Measurements from ENCODE around the gene NFYC. TPM values are rescaled to one million over a fixed set of nuclear protein-coding genes. Genes with fewer than 3 reads are reported as not detected.

Gene NFYC
- total and polyA plus RNA-seq, 2 experiments from 2014 or later: 36.2 to 42.7 TPM

- Mint-ChIP-seq H3K4me3 (no peak overlapping the region), H3K27ac (no peak overlapping the region), H3K27me3 (ENCODE audit: insufficient read depth, low read depth, poor library complexity) (peaks cover 3% of the 10 kb centered on the region), H3K36me3 (ENCODE audit: low read depth) (peaks cover 78% of the 10 kb centered on the region), H3K4me1 (no peaks in the 10 kb centered on the region; the same call in 2 of the 3 replicates), H3K9me3 (no peaks in the 10 kb centered on the region)
- ATAC-seq (no peak), DNase-seq (ENCODE audit: low spot score) (no peak)
- TF ChIP-seq JUNB (IDR thresholded peaks at IDR 0.05; ENCODE audit: unreplicated experiment): no peak
- no peak for TF ChIP-seq NANOG (IDR thresholded peaks at IDR 0.05; ENCODE audit: borderline replicate concordance)
- TF ChIP-seq CREB1 (CRISPR knock-in tag; IDR thresholded peaks at IDR 0.05; ENCODE audit: low read depth): no peak
- TF ChIP-seq POLR2AphosphoS5 (IDR thresholded peaks at IDR 0.05; ENCODE audit: low read depth): no peak
- no peak for TF ChIP-seq EZH2phosphoT487 (IDR thresholded peaks at IDR 0.05; ENCODE audit: unreplicated experiment)
- no peak for TF ChIP-seq ZNF331 (CRISPR knock-in tag; IDR thresholded peaks at IDR 0.05; ENCODE audit: low read depth)
- TF ChIP-seq EZH2 (IDR thresholded peaks at IDR 0.05; ENCODE audit: low read depth, unreplicated experiment): no peak
- TF ChIP-seq ZNF114 (CRISPR knock-in tag; IDR thresholded peaks at IDR 0.05): no peak
- TF ChIP-seq, protein P1, sequence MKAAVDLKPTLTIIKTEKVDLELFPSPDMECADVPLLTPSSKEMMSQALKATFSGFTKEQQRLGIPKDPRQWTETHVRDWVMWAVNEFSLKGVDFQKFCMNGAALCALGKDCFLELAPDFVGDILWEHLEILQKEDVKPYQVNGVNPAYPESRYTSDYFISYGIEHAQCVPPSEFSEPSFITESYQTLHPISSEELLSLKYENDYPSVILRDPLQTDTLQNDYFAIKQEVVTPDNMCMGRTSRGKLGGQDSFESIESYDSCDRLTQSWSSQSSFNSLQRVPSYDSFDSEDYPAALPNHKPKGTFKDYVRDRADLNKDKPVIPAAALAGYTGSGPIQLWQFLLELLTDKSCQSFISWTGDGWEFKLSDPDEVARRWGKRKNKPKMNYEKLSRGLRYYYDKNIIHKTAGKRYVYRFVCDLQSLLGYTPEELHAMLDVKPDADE (IDR thresholded peaks at IDR 0.05): no peak
- TF ChIP-seq, protein P2, sequence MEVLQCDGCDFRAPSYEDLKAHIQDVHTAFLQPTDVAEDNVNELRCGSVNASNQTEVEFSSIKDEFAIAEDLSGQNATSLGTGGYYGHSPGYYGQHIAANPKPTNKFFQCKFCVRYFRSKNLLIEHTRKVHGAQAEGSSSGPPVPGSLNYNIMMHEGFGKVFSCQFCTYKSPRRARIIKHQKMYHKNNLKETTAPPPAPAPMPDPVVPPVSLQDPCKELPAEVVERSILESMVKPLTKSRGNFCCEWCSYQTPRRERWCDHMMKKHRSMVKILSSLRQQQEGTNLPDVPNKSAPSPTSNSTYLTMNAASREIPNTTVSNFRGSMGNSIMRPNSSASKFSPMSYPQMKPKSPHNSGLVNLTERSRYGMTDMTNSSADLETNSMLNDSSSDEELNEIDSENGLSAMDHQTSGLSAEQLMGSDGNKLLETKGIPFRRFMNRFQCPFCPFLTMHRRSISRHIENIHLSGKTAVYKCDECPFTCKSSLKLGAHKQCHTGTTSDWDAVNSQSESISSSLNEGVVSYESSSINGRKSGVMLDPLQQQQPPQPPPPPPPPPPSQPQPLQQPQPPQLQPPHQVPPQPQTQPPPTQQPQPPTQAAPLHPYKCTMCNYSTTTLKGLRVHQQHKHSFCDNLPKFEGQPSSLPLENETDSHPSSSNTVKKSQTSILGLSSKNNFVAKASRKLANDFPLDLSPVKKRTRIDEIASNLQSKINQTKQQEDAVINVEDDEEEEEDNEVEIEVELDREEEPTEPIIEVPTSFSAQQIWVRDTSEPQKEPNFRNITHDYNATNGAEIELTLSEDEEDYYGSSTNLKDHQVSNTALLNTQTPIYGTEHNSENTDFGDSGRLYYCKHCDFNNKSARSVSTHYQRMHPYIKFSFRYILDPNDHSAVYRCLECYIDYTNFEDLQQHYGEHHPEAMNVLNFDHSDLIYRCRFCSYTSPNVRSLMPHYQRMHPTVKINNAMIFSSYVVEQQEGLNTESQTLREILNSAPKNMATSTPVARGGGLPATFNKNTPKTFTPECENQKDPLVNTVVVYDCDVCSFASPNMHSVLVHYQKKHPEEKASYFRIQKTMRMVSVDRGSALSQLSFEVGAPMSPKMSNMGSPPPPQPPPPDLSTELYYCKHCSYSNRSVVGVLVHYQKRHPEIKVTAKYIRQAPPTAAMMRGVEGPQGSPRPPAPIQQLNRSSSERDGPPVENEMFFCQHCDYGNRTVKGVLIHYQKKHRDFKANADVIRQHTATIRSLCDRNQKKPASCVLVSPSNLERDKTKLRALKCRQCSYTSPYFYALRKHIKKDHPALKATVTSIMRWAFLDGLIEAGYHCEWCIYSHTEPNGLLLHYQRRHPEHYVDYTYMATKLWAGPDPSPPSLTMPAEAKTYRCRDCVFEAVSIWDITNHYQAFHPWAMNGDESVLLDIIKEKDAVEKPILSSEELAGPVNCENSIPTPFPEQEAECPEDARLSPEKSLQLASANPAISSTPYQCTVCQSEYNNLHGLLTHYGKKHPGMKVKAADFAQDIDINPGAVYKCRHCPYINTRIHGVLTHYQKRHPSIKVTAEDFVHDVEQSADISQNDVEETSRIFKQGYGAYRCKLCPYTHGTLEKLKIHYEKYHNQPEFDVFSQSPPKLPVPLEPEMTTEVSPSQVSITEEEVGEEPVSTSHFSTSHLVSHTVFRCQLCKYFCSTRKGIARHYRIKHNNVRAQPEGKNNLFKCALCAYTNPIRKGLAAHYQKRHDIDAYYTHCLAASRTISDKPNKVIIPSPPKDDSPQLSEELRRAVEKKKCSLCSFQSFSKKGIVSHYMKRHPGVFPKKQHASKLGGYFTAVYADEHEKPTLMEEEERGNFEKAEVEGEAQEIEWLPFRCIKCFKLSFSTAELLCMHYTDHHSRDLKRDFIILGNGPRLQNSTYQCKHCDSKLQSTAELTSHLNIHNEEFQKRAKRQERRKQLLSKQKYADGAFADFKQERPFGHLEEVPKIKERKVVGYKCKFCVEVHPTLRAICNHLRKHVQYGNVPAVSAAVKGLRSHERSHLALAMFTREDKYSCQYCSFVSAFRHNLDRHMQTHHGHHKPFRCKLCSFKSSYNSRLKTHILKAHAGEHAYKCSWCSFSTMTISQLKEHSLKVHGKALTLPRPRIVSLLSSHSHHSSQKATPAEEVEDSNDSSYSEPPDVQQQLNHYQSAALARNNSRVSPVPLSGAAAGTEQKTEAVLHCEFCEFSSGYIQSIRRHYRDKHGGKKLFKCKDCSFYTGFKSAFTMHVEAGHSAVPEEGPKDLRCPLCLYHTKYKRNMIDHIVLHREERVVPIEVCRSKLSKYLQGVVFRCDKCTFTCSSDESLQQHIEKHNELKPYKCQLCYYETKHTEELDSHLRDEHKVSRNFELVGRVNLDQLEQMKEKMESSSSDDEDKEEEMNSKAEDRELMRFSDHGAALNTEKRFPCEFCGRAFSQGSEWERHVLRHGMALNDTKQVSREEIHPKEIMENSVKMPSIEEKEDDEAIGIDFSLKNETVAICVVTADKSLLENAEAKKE (CRISPR knock-in tag; IDR thresholded peaks at IDR 0.05): no peak
- no peak for TF ChIP-seq CTCF (conservative IDR thresholded peaks at IDR 0.05; ENCODE audit: low read depth in 2 of 2)
- TF ChIP-seq REST (IDR thresholded peaks at IDR 0.05; ENCODE audit: unreplicated experiment): no peak
- TF ChIP-seq STAT1 (IDR thresholded peaks at IDR 0.05; ENCODE audit: unreplicated experiment): no peak
- H3K4me2 ChIP-seq: no peak overlapping the region
- no peak overlapping the region for H3K27ac ChIP-seq (ENCODE audit: low read depth)
- H3K79me2 ChIP-seq (replicated peaks; ENCODE audit: insufficient read depth): peaks cover 1% of the 10 kb centered on the region; the same call in 1 of the 2 replicates
- no peaks in the 10 kb centered on the region for H3K4me1 ChIP-seq (ENCODE audit: insufficient read depth)
- H3K4me3 ChIP-seq: no peak overlapping the region
- no peak overlapping the region for H2AFZ ChIP-seq
- no peaks in the 10 kb centered on the region for H3K27me3 ChIP-seq (ENCODE audit: insufficient read depth)
- peaks cover 49% of the 10 kb centered on the region for H3K36me3 ChIP-seq (ENCODE audit: insufficient read depth)
- H3K9me2 ChIP-seq (ENCODE audit: insufficient read depth): no peaks in the 10 kb centered on the region
- no peaks in the 10 kb centered on the region for H3F3A ChIP-seq (replicated peaks; ENCODE audit: low read depth)
- peaks cover 13% of the 10 kb centered on the region for H4K20me1 ChIP-seq (replicated peaks; ENCODE audit: insufficient read depth)
These were observed 60.3 kb downstream of the NFYC start for GRCh38 chr1:40751802-40752201.

Measured in GM23338 (cell line).